Neural cell (in vitro differentiated cells): ENCODE data around the gene LRP8. TPM values are rescaled to one million over a fixed set of nuclear protein-coding genes. Genes with fewer than 3 reads are reported as not detected.
"Not testable (repeated sequence)": the region's sequence is repeated elsewhere in the genome, so short reads cannot be mapped to it uniquely, and the experiment has no call there.

ENCODE experiments used
- H2AFZ ChIP-seq: fragments of 200-600, 300-800 bp; sonication (generic), shearing (Covaris generic); 2 replicates; pipeline ENCODE4 v1.6.0; 2014; ENCODE audit warnings: low read depth, mild to moderate bottlenecking, antibody characterized with exemption, low read length, moderate library complexity
- H3F3A ChIP-seq: fragments of 200-600 bp; shearing (Covaris generic); 2 replicates; pipeline ENCODE4 v1.6.1; 2016; ENCODE audit warnings: mild to moderate bottlenecking, moderate library complexity, mixed read lengths, antibody characterized with exemption, low read length; ENCODE audit not compliant: insufficient read depth, poor library complexity, severe bottlenecking
- H3K27ac ChIP-seq: fragments of 200-600, 300-800 bp; sonication (generic), shearing (Covaris generic); 2 replicates; pipeline ENCODE4 v1.5.1; 2014; ENCODE audit warnings: mild to moderate bottlenecking, low read length, moderate library complexity
- H3K27me3 ChIP-seq: fragments of 300-800, 200-600 bp; sonication (generic), shearing (Covaris generic); 2 replicates; pipeline ENCODE4 v1.6.0; 2014; ENCODE audit warnings: mild to moderate bottlenecking, low read depth, low read length, moderate library complexity; ENCODE audit not compliant: insufficient read depth
- H3K36me3 ChIP-seq: fragments of 300-800, 200-600 bp; sonication (generic), shearing (Covaris generic); 2 replicates; pipeline ENCODE4 v1.5.1; 2014; ENCODE audit warnings: mild to moderate bottlenecking, antibody characterized with exemption, low read length, moderate library complexity; ENCODE audit not compliant: insufficient read depth
- H3K4me2 ChIP-seq: fragments of 300-800, 200-600 bp; sonication (generic), shearing (Covaris generic); 2 replicates; pipeline ENCODE4 v1.6.0; 2014; ENCODE audit warnings: mild to moderate bottlenecking, low read length
- H3K4me3 ChIP-seq: fragments of 300-800, 200-600 bp; sonication (generic), shearing (Covaris generic); 2 replicates; pipeline ENCODE4 v1.5.1; 2014; ENCODE audit warnings: mild to moderate bottlenecking, low read length, moderate library complexity
- H3K79me2 ChIP-seq: fragments of 200-600 bp; shearing (Covaris generic); replicated peaks from 2 replicates; pipeline ENCODE4 v1.6.0; 2014; ENCODE audit warnings: mild to moderate bottlenecking, low read length, moderate library complexity; ENCODE audit not compliant: insufficient read depth
- H3K9ac ChIP-seq: fragments of 300-800, 200-600 bp; sonication (generic), shearing (Covaris generic); 2 replicates; pipeline ENCODE4 v1.6.1; 2016; ENCODE audit warnings: mild to moderate bottlenecking, low read length, mixed read lengths
- H3K9me2 ChIP-seq: fragments of 200-600 bp; shearing (Covaris generic); 2 replicates; pipeline ENCODE4 v1.6.1; 2016; ENCODE audit warnings: mild to moderate bottlenecking, low read length, mixed read lengths; ENCODE audit not compliant: insufficient read depth
- H3K9me3 ChIP-seq: fragments of 200-600, 300-800 bp; sonication (generic), shearing (Covaris generic); 2 replicates; pipeline ENCODE4 v1.6.1; 2016; ENCODE audit warnings: mild to moderate bottlenecking, mixed run types, low read length, moderate library complexity, mixed read lengths
- H4K20me1 ChIP-seq: fragments of 200-600 bp; shearing (Covaris generic); 2 replicates; pipeline ENCODE4 v1.6.1; 2016; ENCODE audit warnings: mild to moderate bottlenecking, mixed run types; ENCODE audit not compliant: insufficient read depth
- CTCF ChIP-seq: fragments of 450-650 bp; IDR thresholded peaks from 2 replicates; pipeline ENCODE4 v1.5.1; 2014; ENCODE audit warnings: antibody characterized with exemption, mild to moderate bottlenecking, moderate library complexity; ENCODE audit not compliant: poor library complexity, severe bottlenecking
- EP300 ChIP-seq: fragments of 450-650 bp; conservative IDR thresholded peaks from 2 replicates; pipeline ENCODE4 v1.6.1; 2014; ENCODE audit warnings: antibody characterized with exemption, mild to moderate bottlenecking, moderate library complexity; ENCODE audit not compliant: poor library complexity, severe bottlenecking
- EZH2 ChIP-seq: fragments of 200-600, 300-800 bp; shearing (Covaris generic), sonication (generic); IDR thresholded peaks from 2 replicates; pipeline ENCODE4 v1.6.1; 2014; ENCODE audit warnings: antibody characterized with exemption, low read length, borderline replicate concordance, mild to moderate bottlenecking; ENCODE audit not compliant: insufficient read depth, poor library complexity, severe bottlenecking
- MXI1 ChIP-seq: fragments of 450-650 bp; conservative IDR thresholded peaks from 2 replicates; pipeline ENCODE4 v1.6.1; 2014; ENCODE audit warnings: antibody characterized with exemption, mild to moderate bottlenecking; ENCODE audit not compliant: poor library complexity, severe bottlenecking
- POLR2AphosphoS5 ChIP-seq: IDR thresholded peaks from 2 replicates; pipeline ENCODE4 v1.6.1; 2012
- RAD21 ChIP-seq: fragments of 450-650 bp; conservative IDR thresholded peaks from 2 replicates; pipeline ENCODE4 v1.6.1; 2014; ENCODE audit warnings: antibody characterized with exemption, mild to moderate bottlenecking, moderate library complexity
- REST ChIP-seq: IDR thresholded peaks from 2 replicates; pipeline ENCODE4 v1.6.1; 2012; ENCODE audit warnings: borderline replicate concordance
- SMC3 ChIP-seq: fragments of 450-650 bp; conservative IDR thresholded peaks from 2 replicates; pipeline ENCODE4 v1.6.1; 2014; ENCODE audit warnings: antibody characterized with exemption, mild to moderate bottlenecking, moderate library complexity; ENCODE audit not compliant: poor library complexity
- TAF1 ChIP-seq: IDR thresholded peaks from 2 replicates; pipeline ENCODE4 v1.6.1; 2012; ENCODE audit warnings: low read depth
- polyA plus RNA-seq: library from polyadenylated mRNA; depleted of rRNA; stranded (reverse); fragments of >200 nt; gene quantifications from 2 replicates; pipeline ENCODE4 v1.2.3, GENCODE V29; 2014

LRP8 gene
- polyA plus RNA-seq, 1 donor from 2014 or later = 65.8 TPM

GRCh38 chr1:53284224-53285020 is 43.4 kb downstream of the LRP8 start:
- H3K79me2 ChIP-seq = peaks cover 4% of the 10 kb centered on the region
- H3K36me3 ChIP-seq = peaks cover 11% of the 10 kb centered on the region
- no peaks in the 10 kb centered on the region for H4K20me1 ChIP-seq
- H3K9me2 ChIP-seq = no peaks in the 10 kb centered on the region
- no peaks in the 10 kb centered on the region for H3K9me3 ChIP-seq
- no peaks in the 10 kb centered on the region for H3F3A ChIP-seq
- no peak overlapping the region for H2AFZ ChIP-seq
- no peak overlapping the region for H3K4me2 ChIP-seq
- TF ChIP-seq POLR2AphosphoS5 (no peak), MXI1 (no peak), RAD21 (no peak), CTCF (no peak), EP300 (no peak), REST (no peak), EZH2 (no peak), SMC3 (no peak), TAF1 (no peak)
- no peak overlapping the region for H3K9ac ChIP-seq
- H3K4me3 ChIP-seq = no peak overlapping the region
- no peak overlapping the region for H3K27ac ChIP-seq
- no peaks in the 10 kb centered on the region for H3K27me3 ChIP-seq

GRCh38 chr1:53283156-53283555 is 44.7 kb downstream of the LRP8 start:
- H3K27ac ChIP-seq = not testable (repeated sequence)

GRCh38 chr1:53281133-53281532 is 46.7 kb downstream of the LRP8 start:
- TF ChIP-seq SMC3 = no peak
- no peak for TF ChIP-seq POLR2AphosphoS5
- no peak for TF ChIP-seq TAF1
- no peak for TF ChIP-seq MXI1
- TF ChIP-seq EZH2 = no peak
- TF ChIP-seq CTCF = no peak
- H2AFZ ChIP-seq = no peak overlapping the region
- no peak overlapping the region for H3K4me3 ChIP-seq
- no peak overlapping the region for H3K9ac ChIP-seq
- no peaks in the 10 kb centered on the region for H3K27me3 ChIP-seq
- H3K9me3 ChIP-seq = no peaks in the 10 kb centered on the region
- no peak overlapping the region for H3K4me2 ChIP-seq
- no peaks in the 10 kb centered on the region for H3K79me2 ChIP-seq
- no peaks in the 10 kb centered on the region for H3F3A ChIP-seq
- no peaks in the 10 kb centered on the region for H3K9me2 ChIP-seq
- H4K20me1 ChIP-seq = no peaks in the 10 kb centered on the region
- H3K36me3 ChIP-seq = peaks cover 11% of the 10 kb centered on the region
- no peak overlapping the region for H3K27ac ChIP-seq

More at GRCh38 chr1:53283156-53283555, 44.7 kb downstream of the LRP8 start:
- peaks cover 11% of the 10 kb centered on the region for H3K36me3 ChIP-seq
- H3F3A ChIP-seq, H3K4me3 ChIP-seq, H3K9ac ChIP-seq, H3K9me2 ChIP-seq, H3K9me3 ChIP-seq, H3K4me2 ChIP-seq, H3K27me3 ChIP-seq, H4K20me1 ChIP-seq, H2AFZ ChIP-seq, H3K79me2 ChIP-seq: not testable (repeated sequence)
